ENCODE data around the gene RSPH1.

Gene RSPH1

GRCh38 chr21:42513151-42513984 is 17.3 kb upstream of the RSPH1 start, which contains the start of gene SLC37A1:
SLC37A1 (plus strand) TSS chr21:42513852; CDS start chr21:42518455, 4,603 bp downstream.
- peak; percentile 39 for DNase-seq (ENCODE audit: low read depth)

GRCh38 chr21:42512346-42513034 is 16.5 kb upstream of the RSPH1 start:
- no peak for DNase-seq (ENCODE audit: low read depth)

GRCh38 chr21:42509244-42509643 is 13.2 kb upstream of the RSPH1 start:
- no peak for DNase-seq (ENCODE audit: low read depth)

- DNase-seq (ENCODE audit: low read depth): no peak
These were observed 12.3 kb upstream of the RSPH1 start for GRCh38 chr21:42508371-42508770.

GRCh38 chr21:42507418-42507817 is 11.4 kb upstream of the RSPH1 start:
- no peak for DNase-seq (ENCODE audit: low read depth)

GRCh38 chr21:42505090-42505726 is 9.2 kb upstream of the RSPH1 start:
- no peak for DNase-seq (ENCODE audit: low read depth)

- no peak for DNase-seq (ENCODE audit: low read depth)
These were observed 7.7 kb upstream of the RSPH1 start for GRCh38 chr21:42503711-42504110.

- DNase-seq (ENCODE audit: low read depth): no peak
These were observed 4.7 kb upstream of the RSPH1 start for GRCh38 chr21:42500736-42501135.

GRCh38 chr21:42500225-42500624 is 4.2 kb upstream of the RSPH1 start:
- DNase-seq (ENCODE audit: low read depth): no peak

- no peak for DNase-seq (ENCODE audit: low read depth)
These were observed 3.6 kb upstream of the RSPH1 start for GRCh38 chr21:42499444-42500112.

- no peak for DNase-seq (ENCODE audit: low read depth)
These were observed 2.0 kb upstream of the RSPH1 start for GRCh38 chr21:42498012-42498411.

- DNase-seq (ENCODE audit: low read depth): no peak
These were observed 797 bp upstream of the RSPH1 start for GRCh38 chr21:42496839-42497202.

GRCh38 chr21:42495765-42496119 is 282 bp downstream of the RSPH1 start:
- DNase-seq (ENCODE audit: low read depth): no peak

GRCh38 chr21:42495027-42495426 is 997 bp downstream of the RSPH1 start:
- DNase-seq (ENCODE audit: low read depth): no peak

GRCh38 chr21:42493109-42494060 is 2.6 kb downstream of the RSPH1 start:
- no peak for DNase-seq (ENCODE audit: low read depth)

GRCh38 chr21:42492201-42492600 is 3.8 kb downstream of the RSPH1 start:
- DNase-seq (ENCODE audit: low read depth): no peak

GRCh38 chr21:42491328-42491727 is 4.7 kb downstream of the RSPH1 start:
- DNase-seq (ENCODE audit: low read depth): no peak

GRCh38 chr21:42490720-42491119 is 5.3 kb downstream of the RSPH1 start:
- DNase-seq (ENCODE audit: low read depth): no peak

GRCh38 chr21:42489991-42490390 is 6.0 kb downstream of the RSPH1 start:
- DNase-seq (ENCODE audit: low read depth): no peak

GRCh38 chr21:42489006-42489563 is 6.9 kb downstream of the RSPH1 start:
- DNase-seq (ENCODE audit: low read depth): no peak

GRCh38 chr21:42486531-42486930 is 9.5 kb downstream of the RSPH1 start:
- DNase-seq (ENCODE audit: low read depth): no peak
